GM21423 (cell line): ENCODE data around the gene NUBP2.
"Not testable (repeated sequence)": the region's sequence is repeated elsewhere in the genome, so short reads cannot be mapped to it uniquely, and the experiment has no call there.

Experiments used
- ATAC-seq: cut with Tn5 transposase; IDR thresholded peaks from one replicate; pipeline ENCODE4 v1.9.1; 2021; ENCODE audit warnings: mild to moderate bottlenecking, moderate library complexity; ENCODE audit not compliant: unreplicated experiment

Gene NUBP2

DNA sequence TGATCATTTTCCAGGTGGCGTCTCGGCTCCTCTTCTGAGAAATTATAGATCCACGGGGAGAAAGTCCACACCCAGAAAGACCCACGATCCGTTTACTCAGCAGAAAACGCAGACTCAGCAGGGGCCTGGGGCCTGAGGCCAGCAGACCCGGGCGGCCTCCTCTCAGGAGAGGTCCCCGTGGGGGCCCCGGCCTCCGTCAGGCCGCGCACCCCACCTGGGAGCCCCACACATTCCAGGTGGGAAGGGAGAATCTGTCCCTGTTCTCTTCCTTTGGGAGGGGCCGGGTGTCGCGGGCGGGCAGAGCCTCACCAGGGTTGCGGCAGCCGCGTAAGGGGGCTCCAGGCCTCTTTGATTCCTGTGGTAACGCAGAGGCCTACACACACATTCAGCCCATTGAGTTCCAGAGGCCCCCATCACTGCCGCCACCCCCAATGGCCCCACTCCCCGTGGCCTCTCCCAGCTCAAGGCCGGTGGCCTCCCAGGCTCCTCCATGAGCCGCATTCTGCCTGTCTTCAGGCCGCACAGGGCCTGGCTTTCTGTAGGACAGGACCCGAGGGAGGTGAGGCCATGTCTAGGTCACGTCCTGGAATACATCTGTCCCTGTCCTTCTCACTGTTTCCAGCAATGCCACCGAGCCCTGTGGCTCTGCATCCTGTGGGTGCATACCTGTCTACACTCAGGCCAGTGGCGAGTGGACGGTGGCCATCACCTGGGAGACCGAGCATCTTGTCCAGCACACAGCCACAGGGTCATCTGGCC lies 12.3 kb downstream of the NUBP2 start:
- ATAC-seq, result no peak

DNA sequence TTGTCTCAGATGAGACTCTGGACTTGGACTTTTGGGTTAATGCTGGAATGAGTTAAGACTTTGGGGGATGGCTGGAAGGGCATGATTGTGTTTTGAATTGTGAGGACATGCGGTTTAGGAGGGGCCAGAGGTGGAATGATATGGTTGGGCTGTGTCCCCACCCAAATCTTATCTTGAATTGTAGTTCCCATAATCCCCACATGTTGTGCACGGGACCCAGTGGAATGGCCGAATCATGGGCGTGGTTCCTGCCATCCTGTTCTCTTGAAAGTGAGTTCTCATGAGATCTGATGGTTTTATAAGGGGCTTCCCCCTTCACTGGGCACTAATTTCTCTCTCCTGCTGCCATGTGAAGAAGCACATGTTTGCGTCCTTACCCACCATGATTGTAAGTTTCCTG lies 16.5 kb downstream of the NUBP2 start:
- not testable (repeated sequence) for ATAC-seq

DNA sequence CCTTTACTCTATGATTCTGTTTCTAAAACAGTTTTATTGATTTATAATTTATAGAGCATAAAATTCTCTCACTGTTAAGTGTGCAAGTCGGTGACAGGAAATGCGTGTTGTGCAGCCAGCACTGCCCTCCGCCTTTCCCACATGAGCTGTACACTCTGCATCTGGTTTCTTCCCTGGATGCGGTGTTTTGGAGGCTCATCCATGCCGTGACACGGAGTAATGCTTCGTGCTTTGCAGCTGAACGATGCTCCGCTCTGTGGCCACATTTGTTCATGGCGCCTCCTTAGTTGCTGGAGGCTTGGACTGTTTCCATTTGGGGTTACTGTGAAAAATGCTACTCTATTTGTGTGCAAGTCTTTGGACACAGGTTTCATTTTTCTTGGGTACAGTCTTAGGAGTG lies 17.9 kb downstream of the NUBP2 start:
- ATAC-seq, result no peak

DNA sequence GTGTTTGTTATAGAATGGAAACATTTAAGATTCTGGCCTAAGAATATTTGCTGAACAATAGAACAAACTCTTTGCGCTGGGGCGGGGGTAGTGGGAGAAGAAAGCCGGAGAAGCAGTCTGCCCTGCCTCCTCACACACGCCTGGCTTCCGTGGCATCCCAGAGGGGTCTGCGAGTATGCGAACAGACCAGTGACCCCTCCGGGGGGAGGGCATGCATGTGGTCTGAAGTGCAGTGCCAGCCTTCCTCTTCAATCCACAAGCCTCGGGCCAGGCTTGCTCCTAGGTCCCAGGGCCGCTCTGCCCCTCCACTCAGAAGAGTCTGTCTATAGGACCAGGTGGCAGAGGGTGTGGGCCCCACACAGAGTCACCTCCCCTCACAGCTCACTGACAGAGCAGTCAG lies 24.9 kb downstream of the NUBP2 start:
- no peak for ATAC-seq

DNA sequence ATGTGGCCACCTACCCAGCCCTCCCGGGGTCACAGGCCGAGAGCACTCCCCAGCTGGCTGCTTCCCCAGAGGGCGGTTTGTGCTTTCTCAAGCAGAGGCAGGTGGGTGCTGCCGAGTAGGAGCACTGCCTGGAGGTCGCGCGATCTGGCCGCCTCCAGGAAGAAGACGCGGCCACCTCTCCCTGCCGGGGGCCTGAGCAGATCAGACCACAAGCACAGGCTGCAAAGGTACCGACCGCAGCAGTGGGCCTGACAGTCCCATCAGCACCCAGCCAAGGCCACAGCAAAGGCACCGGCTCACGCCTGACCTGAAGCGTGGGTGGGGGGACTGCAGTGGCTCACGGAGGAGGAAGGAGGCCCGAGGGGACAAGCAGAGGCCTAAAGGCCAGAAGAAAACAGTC lies 25.9 kb downstream of the NUBP2 start:
- no peak for ATAC-seq

DNA sequence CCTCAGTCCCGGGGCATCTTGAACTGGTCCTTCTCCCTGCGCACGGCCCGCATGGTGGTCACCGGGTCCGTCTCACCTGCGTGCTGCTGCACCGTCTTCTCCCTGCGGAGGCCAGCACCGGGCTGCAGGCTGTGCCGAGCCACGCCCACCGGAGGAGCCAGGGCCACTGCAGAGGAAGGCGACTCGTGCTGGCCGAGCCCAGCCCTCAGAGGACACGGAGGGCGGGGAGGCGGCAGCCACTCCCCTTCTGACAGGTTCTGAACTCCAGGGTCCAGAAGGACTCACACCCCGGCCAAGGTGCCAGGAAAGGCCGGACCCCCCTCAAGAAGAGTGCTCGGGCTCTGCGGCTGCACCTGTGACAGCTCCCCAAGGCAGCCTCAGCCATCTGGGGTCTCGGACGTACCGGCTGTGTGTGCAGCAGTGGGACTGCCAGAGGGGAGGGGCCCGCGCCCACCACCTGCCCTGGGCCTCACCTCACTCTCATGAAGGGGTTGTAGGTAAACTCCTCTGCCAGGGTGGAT lies 26.6 kb downstream of the NUBP2 start:
- no peak for ATAC-seq

DNA sequence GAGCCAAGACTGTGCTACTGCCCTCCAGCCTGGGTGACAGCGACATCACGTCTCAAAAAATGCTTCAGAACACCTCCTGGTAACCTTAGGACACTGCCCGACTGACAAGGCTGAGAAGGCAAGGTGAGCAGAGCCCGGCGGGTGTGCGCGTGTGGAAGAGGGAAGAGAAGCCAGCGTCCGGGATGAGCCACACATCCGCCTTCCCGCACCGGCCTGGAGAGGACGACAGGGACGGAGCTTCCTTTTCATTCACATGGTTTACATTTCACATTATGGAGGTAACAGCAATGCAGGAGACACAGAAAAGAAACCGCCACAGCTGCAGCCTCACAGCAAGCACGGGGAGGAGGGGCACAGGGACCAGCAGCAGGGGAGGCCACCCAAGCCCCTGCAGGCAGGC lies 27.3 kb downstream of the NUBP2 start:
- ATAC-seq, result no peak

DNA sequence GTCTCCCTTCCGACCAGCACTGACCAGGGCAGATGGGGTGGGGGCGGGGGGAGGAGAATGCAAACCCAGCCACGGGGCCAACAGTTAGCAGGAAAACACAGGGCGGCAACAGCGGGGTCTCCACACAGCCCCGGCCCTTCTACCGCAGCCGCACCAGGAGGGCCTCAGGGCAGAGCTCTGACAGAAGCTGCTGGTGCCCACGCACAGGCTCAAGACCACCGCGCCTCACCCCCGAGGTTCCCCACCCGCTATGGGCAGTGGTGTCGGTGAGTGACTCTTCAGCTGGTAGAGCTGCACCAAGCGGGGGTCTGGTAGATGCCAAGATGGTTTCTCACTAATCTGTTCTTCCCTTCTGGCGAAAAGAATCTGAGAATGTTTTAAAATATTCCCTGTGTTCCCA lies 27.8 kb downstream of the NUBP2 start:
- ATAC-seq, result no peak

DNA sequence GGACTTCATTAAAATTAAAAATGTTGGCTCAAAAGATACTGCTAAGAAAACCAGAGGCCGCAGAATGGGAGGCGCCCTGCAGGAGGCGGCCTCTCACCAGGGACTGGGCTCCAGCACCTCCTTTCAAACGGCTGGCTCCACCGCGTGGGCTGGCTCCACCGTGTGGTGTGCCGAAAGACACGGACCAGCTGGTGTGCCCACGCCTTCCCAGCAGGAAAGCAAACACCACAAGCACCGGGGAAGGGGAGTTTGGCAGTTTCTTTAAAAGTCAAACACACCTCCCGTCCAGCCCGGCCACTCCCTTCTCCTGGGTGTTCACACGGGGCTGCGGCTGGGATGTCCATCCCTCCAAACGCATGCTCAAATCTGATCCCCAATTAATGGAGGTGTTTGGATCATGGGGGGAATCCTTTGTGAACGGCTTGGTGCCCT lies 30.0 kb downstream of the NUBP2 start:
- no peak for ATAC-seq

DNA sequence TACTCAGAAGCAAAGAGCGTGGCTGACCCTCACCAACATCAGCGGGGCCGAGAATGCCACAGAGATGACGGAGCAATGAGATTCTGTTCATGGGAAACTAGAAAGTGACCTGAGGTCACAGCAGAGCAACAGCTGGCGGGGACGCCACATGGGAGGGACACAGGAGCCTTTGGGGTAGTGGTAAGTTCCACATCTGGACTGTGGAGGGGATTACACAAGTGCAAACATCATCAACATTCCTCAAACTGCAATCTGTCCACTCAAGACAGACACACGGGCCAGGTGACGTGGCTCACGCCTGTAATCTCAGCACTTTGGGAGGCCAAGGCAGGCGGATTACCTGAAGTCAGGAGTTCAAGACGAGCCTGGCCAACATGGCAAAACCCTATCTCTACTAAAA lies 32.7 kb downstream of the NUBP2 start:
- no peak for ATAC-seq

DNA sequence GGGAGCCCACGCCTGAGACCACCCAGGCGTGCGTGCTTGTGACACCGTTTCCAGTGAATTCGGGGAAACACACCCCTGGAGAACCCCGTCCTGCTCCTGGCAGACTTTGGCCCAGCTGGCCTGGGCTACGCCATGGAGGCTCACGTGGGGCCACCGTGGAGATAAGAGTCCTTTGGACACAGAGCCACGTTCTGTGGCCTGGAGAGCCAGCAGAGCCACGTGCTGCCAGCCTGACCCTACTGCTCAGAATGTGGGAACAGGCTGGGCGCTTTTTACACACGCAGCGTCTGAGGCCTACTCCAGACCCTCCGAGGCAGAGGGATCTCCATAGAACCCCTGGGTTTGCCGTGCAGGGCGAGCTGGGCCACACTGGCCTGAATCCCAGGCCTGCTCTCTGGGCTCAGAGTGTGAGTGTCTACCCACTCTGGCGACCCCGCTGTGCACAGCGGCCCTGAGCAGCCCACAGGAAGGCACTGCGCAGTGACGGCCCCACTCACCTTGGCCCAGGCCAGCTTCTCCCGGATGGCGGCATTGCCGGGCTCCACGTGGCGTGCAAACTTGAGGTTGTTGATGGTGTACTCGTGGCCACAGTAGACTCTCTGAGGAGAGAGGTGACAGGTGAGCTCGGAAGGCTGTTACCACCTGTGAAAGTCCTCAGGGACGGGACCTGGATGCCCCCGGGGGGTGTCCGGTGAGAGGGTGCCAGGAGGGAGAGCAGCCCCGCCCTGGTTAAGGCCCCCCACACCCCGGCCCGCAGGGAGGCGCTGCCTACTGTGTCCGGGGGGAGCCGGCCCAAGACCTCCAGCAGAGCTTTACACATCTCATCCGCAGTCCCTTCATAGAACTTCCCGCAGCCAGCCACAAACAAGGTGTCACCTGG lies 33.9 kb downstream of the NUBP2 start:
- ATAC-seq, result no peak

DNA sequence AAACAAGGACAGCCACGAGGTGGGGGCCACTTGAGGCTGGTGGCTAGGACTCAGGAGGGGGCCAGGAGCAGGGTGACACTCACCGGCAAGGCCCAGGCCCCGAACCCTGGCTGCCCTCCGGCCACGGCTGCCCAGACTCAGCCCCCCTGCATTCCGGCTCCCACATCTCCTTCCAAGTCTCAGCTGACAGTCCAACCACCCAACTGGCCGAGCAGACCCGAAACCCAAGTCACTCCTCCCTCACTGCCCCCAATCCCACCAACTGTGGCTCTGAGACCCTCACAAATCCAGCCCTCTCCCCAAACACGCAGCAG lies 34.5 kb downstream of the NUBP2 start:
- ATAC-seq, result no peak

DNA sequence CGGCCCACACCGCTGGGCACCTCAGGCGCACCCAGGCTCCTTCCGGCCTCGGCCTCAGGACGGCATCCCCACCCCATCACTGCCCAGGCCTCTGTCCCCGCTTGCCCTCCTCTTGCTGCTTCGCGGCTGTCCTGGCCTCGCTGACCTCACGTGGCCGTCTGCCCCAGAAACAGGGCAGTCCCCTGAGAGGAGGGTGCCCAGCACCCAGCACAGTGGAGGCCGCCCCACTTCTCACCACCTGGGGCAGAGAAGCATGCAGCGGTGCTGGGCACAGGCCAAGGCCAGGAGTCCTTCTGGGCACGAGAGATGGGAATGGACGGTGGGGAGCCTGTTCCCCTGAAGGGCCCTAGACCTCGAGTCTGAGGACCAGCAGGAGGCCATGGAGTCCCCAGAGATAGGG lies 35.0 kb downstream of the NUBP2 start:
- ATAC-seq, result no peak

DNA sequence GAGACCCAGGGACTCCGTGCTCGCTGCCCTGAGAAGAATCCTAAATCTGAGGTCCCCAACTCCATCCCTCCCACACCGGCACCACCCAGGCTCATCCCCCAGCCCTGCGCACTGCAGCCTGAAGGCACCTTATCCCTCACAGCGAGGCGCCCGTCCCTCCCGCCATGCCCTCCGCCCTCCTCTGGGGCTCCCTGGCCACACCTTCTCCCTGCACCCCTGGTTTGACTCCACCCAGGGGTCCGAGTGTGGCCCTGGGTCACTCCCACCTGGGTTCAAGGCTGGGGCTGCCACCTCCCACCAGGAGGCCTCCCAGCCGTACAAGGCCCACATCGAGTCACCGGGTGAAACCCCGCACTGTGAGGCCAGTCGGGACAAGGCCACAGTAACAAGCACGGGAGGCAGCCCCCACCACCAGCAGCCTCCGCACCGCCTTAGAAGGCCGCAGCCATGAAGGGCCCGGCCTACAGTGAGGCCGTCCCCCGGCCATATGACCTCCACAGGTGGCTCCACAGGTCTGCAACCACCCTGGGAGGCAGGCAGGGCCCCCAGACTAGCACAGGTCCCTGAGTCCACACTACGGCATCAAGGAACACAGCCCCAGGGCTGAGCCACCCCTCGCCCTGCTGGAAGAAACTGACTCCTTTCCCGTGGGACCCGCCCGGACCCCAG lies 35.6 kb downstream of the NUBP2 start:
- no peak for ATAC-seq

DNA sequence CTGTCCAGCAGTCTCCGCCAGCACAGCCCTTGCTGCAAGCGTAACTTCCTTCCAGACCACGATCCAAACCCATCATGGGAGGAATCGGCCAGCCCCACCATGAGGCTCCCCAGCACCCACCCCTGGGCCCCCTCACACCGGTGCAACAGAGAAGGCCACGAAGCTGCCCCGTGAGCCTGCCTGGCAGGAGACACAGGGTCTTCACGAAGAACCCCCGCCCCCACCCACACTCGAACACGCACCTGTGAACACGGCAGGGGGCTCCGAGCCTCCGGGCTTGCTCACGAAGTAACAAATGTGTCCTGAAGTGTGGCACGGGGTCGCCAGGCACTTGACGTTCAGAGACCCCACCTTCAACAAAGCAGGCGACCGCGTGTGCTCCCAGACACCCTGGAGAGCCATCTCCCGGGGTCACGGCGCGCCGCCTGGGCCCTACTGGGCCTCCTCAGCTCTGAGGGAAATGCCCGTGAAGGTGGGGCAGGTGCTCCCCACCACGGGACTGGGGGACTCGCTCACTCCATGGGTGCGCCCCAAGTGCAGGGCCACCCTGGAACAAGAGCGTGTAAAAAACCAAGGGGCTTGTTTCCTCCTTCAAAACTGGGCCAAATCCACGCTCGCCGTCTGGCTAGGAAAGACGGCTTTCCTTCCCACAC lies 36.2 kb downstream of the NUBP2 start:
- no peak for ATAC-seq

DNA sequence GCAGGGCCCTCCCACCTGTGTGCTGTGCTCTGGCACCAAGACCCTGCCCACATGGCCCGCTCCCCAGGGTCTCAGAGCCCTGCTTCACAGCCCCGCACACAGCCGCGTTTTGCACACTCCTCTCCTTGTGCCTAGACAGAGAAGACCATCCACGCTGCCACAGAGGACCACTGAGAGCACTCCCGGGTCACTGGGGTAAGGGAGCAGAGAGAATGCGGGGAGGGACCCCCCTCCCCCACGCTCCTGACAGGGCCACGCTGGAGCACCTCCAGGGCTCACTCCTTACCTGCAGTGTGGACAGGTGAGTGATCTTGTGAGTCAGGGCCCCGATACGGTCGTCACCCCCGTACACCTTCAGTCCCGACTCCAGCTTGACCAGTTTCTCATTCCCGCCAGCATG lies 36.9 kb downstream of the NUBP2 start:
- ATAC-seq, result no peak

DNA sequence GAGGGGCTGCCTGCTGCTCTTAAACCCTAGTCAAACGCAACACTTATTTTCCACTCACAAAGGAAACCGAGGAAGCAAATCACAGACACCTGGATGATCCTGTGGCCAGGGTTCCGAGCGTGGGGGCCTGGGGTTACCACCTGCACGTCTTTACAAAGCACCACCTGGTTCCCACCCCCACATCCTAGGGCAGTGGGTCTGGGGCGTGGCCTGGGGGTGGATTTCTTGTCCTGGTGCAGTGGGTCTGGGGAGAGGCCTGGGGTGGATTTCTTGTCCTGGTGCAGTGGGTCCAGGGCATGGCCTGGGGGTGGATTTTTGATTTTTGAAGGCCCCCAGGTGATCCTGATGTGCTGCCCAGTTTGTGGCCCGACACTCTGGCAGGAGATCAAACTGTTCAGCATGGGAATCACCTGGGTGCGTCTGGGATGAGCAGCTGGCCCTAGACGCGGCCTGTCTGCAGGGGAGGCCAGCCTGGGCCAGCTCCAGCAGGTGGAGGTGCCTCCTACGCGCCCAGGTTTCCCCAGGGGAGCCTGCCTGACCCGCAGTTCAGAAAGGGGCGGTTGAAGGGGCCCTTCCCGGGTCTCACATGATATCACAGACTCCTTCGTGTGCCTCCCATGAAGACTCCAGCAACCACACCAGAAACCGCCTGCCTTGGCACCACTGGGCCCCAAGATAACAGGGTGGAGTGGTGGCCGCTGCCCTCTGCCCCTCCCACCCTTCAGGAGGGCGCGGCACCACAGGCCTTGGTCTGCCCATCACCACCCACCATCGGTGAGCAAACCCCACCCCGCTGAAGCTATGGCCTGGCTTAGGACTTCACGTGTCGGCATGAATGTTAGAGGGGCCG lies 37.6 kb downstream of the NUBP2 start:
- no peak for ATAC-seq

DNA sequence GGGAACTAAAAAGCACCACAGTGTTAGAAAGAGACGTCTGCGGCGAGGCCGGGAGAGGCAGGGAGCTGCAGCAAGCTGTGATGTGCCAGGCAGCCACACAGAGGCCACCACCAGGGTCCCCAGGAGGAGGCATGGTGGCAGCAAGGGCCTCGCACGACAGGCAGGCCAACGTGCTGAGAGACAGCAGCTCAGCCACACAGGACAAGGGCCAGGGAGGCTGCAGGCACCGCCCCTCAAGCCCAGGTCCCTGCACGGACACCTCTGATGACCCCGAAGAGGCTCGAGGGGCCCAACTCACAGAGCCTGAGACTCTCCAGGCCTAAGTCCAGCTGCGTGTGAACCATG lies 38.2 kb downstream of the NUBP2 start:
- no peak for ATAC-seq

DNA sequence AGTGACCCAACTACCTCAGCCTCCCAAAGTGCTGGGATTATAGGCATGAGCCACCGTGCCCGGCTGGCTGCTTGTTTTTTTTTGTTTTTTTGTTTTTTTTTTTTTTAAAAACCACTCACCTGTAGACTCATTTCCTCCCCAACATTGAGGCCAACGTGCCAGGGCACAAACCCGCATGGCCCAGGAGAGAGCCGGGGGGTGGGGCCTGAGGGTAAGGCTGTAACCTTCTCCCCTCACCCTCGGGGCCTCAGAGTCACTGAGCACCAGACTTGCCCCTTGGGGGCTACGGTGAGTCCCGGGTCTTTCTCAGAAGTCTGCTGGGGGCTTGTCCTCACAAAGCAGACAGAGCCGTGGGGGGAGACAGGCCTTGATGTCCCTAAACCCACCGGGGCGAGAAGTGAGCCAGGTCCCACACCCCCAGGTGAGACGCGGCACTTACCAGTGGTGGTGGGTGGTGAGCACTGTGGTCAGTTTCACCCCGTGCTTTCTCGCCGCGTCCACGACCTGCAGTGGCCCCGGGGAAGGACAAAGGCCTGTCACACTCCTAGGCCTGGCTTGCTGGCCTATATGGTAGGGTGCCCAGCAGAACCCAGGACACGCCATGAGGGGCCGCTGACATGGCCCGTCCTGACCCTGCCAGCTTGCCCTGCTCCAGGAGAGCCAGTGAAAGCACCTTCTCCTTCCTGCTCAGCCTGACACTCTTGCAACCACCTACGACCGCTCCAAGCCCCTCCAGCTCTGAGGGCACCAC lies 39.3 kb downstream of the NUBP2 start:
- no peak for ATAC-seq

DNA sequence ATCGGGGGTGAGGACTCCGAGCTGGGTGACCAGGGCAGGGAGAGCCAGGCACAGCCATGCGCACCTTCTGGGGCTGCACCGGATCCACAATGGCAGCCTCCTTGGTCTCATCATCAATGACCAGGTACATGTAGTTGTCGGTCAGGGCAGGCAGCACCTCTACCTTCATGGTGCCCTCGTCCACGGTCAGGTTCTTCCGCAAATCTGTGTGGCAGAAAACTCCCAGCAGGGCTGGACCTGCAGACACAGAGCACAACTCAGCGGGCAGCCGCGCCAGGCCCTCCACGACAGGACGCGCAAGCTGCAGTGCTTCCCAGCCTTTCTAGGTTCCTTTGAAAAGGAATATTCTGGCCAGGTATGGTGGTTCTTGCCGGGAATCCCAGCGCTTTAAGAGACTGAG lies 40.0 kb downstream of the NUBP2 start:
- no peak for ATAC-seq
